ENCODE results near the gene RTP5.

Gene RTP5

DNA sequence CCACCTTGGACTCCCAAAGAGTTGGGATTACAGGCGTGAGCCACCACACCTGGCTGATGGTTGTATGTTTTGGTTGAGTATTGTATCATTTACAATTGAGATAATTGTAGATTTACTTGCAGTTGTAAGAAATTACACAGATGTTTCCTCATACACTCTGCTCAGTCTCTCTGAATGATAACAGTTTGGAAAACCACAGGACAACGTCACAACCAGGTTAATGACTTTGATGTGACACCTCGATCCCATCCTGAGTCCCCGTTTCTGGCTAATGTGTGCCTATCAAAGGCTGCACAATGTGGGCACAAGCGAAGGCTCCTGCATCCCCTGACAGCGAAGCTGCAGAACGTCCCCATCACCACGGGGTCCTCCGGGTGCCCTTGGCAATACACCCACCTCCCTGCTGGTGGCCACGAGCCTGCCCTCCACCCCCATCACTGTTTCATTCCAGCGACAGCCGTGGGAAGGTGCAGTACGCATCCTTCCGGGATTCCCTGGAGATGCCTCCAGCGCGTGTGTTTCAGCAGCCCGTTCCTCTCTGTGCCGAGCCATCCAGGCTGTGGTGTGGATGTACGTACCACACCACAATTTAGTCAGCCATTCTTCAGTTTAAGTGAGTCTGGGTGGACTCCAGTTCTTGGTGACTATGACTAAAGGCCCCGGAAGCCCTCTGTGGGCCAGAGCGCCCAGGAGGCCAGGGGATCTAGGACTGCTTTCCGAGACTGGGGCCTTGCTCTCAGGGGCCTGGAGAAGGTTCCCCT, 6.6 kb upstream of the RTP5 start:
- no peak overlapping the region for H3K4me3 ChIP-seq (ENCODE audit: low read depth in 1 of 2, low read length in 2 of 2)
- H3K9me3 ChIP-seq (ENCODE audit: low read length), result no peaks in the 10 kb centered on the region
- H3K9ac ChIP-seq (ENCODE audit: low read length), result no peak overlapping the region
- no peaks in the 10 kb centered on the region for H3K36me3 ChIP-seq (ENCODE audit: insufficient read depth, low read length)
- H3K4me1 ChIP-seq (ENCODE audit: insufficient read depth, low read length), result peaks cover 9% of the 10 kb centered on the region
- H3K27me3 ChIP-seq (ENCODE audit: control insufficient read depth in 1 of 2, insufficient read depth in 2 of 2, low read length in 2 of 2), result peaks cover 27 to 65% of the 10 kb centered on the region in 2 donors
- no peak overlapping the region for H3K27ac ChIP-seq (ENCODE audit: low read depth, low read length)

- Histone ChIP-seq H3K27ac (ENCODE audit: low read depth, low read length) (no peak overlapping the region), H3K27me3 (ENCODE audit: control insufficient read depth in 1 of 2, insufficient read depth in 2 of 2, low read length in 2 of 2) (peaks cover 27 to 71% of the 10 kb centered on the region in 2 donors), H3K9me3 (ENCODE audit: low read length) (no peaks in the 10 kb centered on the region), H3K4me3 (ENCODE audit: low read depth in 1 of 2, low read length in 2 of 2) (no peak overlapping the region), H3K9ac (ENCODE audit: low read length) (no peak overlapping the region), H3K4me1 (ENCODE audit: insufficient read depth, low read length) (peaks cover 9% of the 10 kb centered on the region), H3K36me3 (ENCODE audit: insufficient read depth, low read length) (no peaks in the 10 kb centered on the region)
Measured at GRCh38 chr2:241863536-241863954, 6.0 kb upstream of the RTP5 start.

GRCh38 chr2:241864168-241864849, 5.2 kb upstream of the RTP5 start:
- Histone ChIP-seq H3K27ac (ENCODE audit: low read depth, low read length) (no peak overlapping the region), H3K36me3 (ENCODE audit: insufficient read depth, low read length) (no peaks in the 10 kb centered on the region), H3K4me1 (ENCODE audit: insufficient read depth, low read length) (peaks cover 9% of the 10 kb centered on the region), H3K4me3 (ENCODE audit: low read depth in 1 of 2, low read length in 2 of 2) (no peak overlapping the region), H3K9me3 (ENCODE audit: low read length) (no peaks in the 10 kb centered on the region), H3K27me3 (ENCODE audit: control insufficient read depth in 1 of 2, insufficient read depth in 2 of 2, low read length in 2 of 2) (peaks cover 27 to 69% of the 10 kb centered on the region in 2 donors), H3K9ac (ENCODE audit: low read length) (no peak overlapping the region)

DNA sequence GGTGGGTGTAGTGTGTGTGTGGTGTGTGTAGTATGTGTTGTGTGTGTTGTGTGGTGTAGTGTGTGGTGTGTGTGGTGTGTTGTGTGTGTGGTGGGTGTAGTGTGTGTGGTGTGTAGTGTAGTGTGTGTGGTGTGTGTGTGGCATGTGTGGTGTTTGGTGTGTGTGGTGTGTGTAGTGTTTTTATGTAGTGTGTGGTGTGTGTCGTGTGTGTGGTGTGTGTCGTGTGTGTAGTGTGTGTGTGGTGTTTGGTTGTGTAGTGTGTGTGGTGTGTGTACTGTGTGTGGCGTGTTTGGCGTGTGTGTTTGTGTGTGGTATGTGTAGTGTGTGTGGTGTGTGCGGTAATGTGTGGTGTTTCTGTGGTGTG, 4.7 kb upstream of the RTP5 start:
- H3K4me1 ChIP-seq (ENCODE audit: insufficient read depth, low read length), result peaks cover 9% of the 10 kb centered on the region
- no peak overlapping the region for H3K9ac ChIP-seq (ENCODE audit: low read length)
- H3K36me3 ChIP-seq (ENCODE audit: insufficient read depth, low read length), result no peaks in the 10 kb centered on the region
- H3K4me3 ChIP-seq (ENCODE audit: low read depth in 1 of 2, low read length in 2 of 2), result no peak overlapping the region
- no peak overlapping the region for H3K27ac ChIP-seq (ENCODE audit: low read depth, low read length)
- no peaks in the 10 kb centered on the region for H3K9me3 ChIP-seq (ENCODE audit: low read length)
- peaks cover 27 to 69% of the 10 kb centered on the region in 2 donors for H3K27me3 ChIP-seq (ENCODE audit: control insufficient read depth in 1 of 2, insufficient read depth in 2 of 2, low read length in 2 of 2)

DNA sequence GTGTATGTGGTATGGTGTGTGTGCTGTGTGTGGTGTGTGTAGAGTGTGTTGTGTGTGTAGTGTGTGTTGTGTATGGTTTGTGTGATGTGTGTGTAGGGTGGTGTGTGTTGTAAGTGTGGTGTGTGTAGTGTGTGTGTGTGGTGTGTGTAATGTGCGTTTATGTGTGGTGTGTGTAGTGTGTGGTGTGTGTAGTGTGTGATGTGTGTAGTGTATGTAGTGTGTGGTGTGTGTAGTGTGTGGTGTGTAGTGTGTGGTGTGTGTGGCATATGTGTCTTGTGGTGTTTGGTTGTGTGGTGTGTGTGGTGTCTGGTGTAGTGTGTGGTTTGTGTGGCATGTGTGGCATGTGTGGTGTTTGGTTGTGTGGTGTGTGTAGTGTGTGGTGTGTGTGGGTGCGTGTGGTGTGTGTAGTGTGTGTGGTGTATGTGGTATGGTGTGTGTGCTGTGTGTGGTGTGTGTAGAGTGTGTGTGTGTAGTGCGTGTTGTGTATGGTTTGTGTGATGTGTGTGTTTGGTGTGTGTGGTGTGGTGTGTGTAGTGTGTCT, 4.0 kb upstream of the RTP5 start:
- peaks cover 27 to 69% of the 10 kb centered on the region in 2 donors for H3K27me3 ChIP-seq (ENCODE audit: control insufficient read depth in 1 of 2, insufficient read depth in 2 of 2, low read length in 2 of 2)
- no peak overlapping the region for H3K27ac ChIP-seq (ENCODE audit: low read depth, low read length)
- H3K4me3 ChIP-seq (ENCODE audit: low read depth in 1 of 2, low read length in 2 of 2), result no peak overlapping the region
- H3K36me3 ChIP-seq (ENCODE audit: insufficient read depth, low read length), result no peaks in the 10 kb centered on the region
- H3K9ac ChIP-seq (ENCODE audit: low read length), result no peak overlapping the region
- peaks cover 9% of the 10 kb centered on the region for H3K4me1 ChIP-seq (ENCODE audit: insufficient read depth, low read length)
- H3K9me3 ChIP-seq (ENCODE audit: low read length), result no peaks in the 10 kb centered on the region

- Histone ChIP-seq H3K27me3 (ENCODE audit: control insufficient read depth in 1 of 2, insufficient read depth in 2 of 2, low read length in 2 of 2) (peaks cover 27 to 69% of the 10 kb centered on the region in 2 donors), H3K9ac (ENCODE audit: low read length) (no peak overlapping the region), H3K4me1 (ENCODE audit: insufficient read depth, low read length) (peaks cover 9% of the 10 kb centered on the region), H3K27ac (ENCODE audit: low read depth, low read length) (no peak overlapping the region), H3K36me3 (ENCODE audit: insufficient read depth, low read length) (no peaks in the 10 kb centered on the region), H3K9me3 (ENCODE audit: low read length) (no peaks in the 10 kb centered on the region), H3K4me3 (ENCODE audit: low read depth in 1 of 2, low read length in 2 of 2) (no peak overlapping the region)
Measured at GRCh38 chr2:241865957-241866789, 3.4 kb upstream of the RTP5 start.

GRCh38 chr2:241866790-241867645, 2.5 kb upstream of the RTP5 start:
- Histone ChIP-seq H3K27me3 (ENCODE audit: control insufficient read depth in 1 of 2, insufficient read depth in 2 of 2, low read length in 2 of 2) (peaks cover 22 to 67% of the 10 kb centered on the region in 2 donors), H3K27ac (ENCODE audit: low read depth, low read length) (no peak overlapping the region), H3K9ac (ENCODE audit: low read length) (no peak overlapping the region), H3K36me3 (ENCODE audit: insufficient read depth, low read length) (no peaks in the 10 kb centered on the region), H3K9me3 (ENCODE audit: low read length) (no peaks in the 10 kb centered on the region), H3K4me3 (ENCODE audit: low read depth in 1 of 2, low read length in 2 of 2) (no peak overlapping the region), H3K4me1 (ENCODE audit: insufficient read depth, low read length) (peaks cover 9% of the 10 kb centered on the region)

GRCh38 chr2:241867776-241868420, 1.6 kb upstream of the RTP5 start:
- H3K4me3 ChIP-seq (ENCODE audit: low read depth in 1 of 2, low read length in 2 of 2), result no peak overlapping the region
- no peaks in the 10 kb centered on the region for H3K36me3 ChIP-seq (ENCODE audit: insufficient read depth, low read length)
- no peaks in the 10 kb centered on the region for H3K9me3 ChIP-seq (ENCODE audit: low read length)
- H3K4me1 ChIP-seq (ENCODE audit: insufficient read depth, low read length), result peaks cover 9% of the 10 kb centered on the region
- H3K27me3 ChIP-seq (ENCODE audit: control insufficient read depth in 1 of 2, insufficient read depth in 2 of 2, low read length in 2 of 2), result peaks cover 22 to 58% of the 10 kb centered on the region in 2 donors
- H3K27ac ChIP-seq (ENCODE audit: low read depth, low read length), result no peak overlapping the region
- no peak overlapping the region for H3K9ac ChIP-seq (ENCODE audit: low read length)

DNA sequence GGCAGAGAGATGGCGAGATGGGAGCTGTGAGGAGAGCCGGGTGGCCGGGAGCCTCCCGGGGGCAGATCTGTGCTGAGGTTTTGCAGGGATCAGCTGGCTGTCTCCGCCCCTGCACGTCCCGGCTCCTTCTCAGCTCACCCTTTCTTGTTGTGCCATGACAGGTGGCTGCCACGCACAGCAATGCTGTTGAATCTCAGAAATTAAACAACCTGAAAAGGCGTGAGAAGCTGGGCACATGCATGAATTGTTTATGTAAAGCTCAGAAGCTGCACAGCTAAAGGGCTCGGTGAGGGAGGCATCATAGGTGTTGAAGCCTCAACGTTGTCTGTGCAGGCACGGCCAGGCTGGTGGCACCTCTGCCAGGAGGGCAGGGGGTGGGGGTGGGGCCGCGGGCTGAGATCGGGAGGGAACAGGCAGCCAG, 858 bp upstream of the RTP5 start:
- no peak overlapping the region for H3K27ac ChIP-seq (ENCODE audit: low read depth, low read length)
- H3K27me3 ChIP-seq (ENCODE audit: control insufficient read depth in 1 of 2, insufficient read depth in 2 of 2, low read length in 2 of 2), result peaks cover 22 to 50% of the 10 kb centered on the region in 2 donors
- no peak overlapping the region for H3K9ac ChIP-seq (ENCODE audit: low read length)
- H3K4me3 ChIP-seq (ENCODE audit: low read depth in 1 of 2, low read length in 2 of 2), result no peak overlapping the region
- H3K4me1 ChIP-seq (ENCODE audit: insufficient read depth, low read length), result peaks cover 5% of the 10 kb centered on the region
- no peaks in the 10 kb centered on the region for H3K9me3 ChIP-seq (ENCODE audit: low read length)
- no peaks in the 10 kb centered on the region for H3K36me3 ChIP-seq (ENCODE audit: insufficient read depth, low read length)

DNA sequence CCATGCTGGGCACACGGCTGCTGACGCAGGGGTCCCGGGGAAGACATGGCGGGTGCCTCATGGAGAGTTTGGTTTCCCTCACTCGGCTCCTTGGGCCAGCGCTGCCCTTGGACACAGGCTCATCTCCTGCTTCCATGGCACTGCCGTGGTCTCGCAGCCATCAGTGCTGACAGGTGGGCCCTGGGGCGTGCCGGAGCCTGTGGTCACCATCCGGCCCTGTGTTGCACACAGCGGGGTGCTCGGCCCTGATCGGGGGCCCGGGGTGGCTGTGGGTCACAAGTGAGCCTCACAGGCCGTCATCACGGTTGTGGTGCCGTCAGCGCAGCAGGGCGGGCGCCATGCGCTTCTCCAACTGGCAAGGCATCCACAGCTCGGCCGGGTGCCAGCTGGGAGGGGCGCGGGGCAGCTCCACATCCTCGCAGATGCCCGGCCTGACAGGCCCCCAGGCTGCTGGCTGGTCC, 582 bp downstream of the RTP5 start:
- no peak overlapping the region for H3K4me3 ChIP-seq (ENCODE audit: low read depth in 1 of 2, low read length in 2 of 2)
- no peak overlapping the region for H3K9ac ChIP-seq (ENCODE audit: low read length)
- no peaks in the 10 kb centered on the region for H3K4me1 ChIP-seq (ENCODE audit: insufficient read depth, low read length)
- H3K9me3 ChIP-seq (ENCODE audit: low read length), result no peaks in the 10 kb centered on the region
- H3K36me3 ChIP-seq (ENCODE audit: insufficient read depth, low read length), result no peaks in the 10 kb centered on the region
- peaks cover 9 to 36% of the 10 kb centered on the region in 2 donors for H3K27me3 ChIP-seq (ENCODE audit: control insufficient read depth in 1 of 2, insufficient read depth in 2 of 2, low read length in 2 of 2)
- no peak overlapping the region for H3K27ac ChIP-seq (ENCODE audit: low read depth, low read length)

All from muscle layer of colon (tissue), 2 donors.